ENCODE data around the gene CUL2.
A peak's percentile ranks its signal among the peaks of the same experiment; 100 is the strongest.

Gene CUL2

GRCh38 chr10:35129185-35129674, 39.1 kb upstream of the CUL2 start:
- POLR2A ChIA-PET (ENCODE audit: low non-redundant PET), result no interaction called here
- DNase-seq (ENCODE audit: low spot score), result no peak
- no peak overlapping the region for H3K27ac ChIP-seq
- TF ChIP-seq CTCF (conservative IDR thresholded peaks at IDR 0.05; ENCODE audit: low read depth), result no peak
- CTCF ChIA-PET, result no interaction called here

- peak overlapping the region; percentile 98 for H3K27ac ChIP-seq
- CTCF ChIA-PET, result interaction anchor here (0.6 to 1.6 kb wide), 7 partner anchors 44 to 1374 kb away, joined by 3 to 7 read pairs (median 4); no protein-coding TSS in a partner anchor
- no peak for TF ChIP-seq CTCF (conservative IDR thresholded peaks at IDR 0.05; ENCODE audit: low read depth)
- DNase-seq (ENCODE audit: low spot score), result peak; percentile 36
- POLR2A ChIA-PET (ENCODE audit: low non-redundant PET), result no interaction called here
Measured at GRCh38 chr10:35127289-35127891, 37.2 kb upstream of the CUL2 start.

GRCh38 chr10:35126530-35127288, 36.6 kb upstream of the CUL2 start, which contains the start of gene CREM:
Gene CREM (plus strand): TSS chr10:35126846. CDS start chr10:35137836, 10,990 bp downstream.
- peak; percentile 86 for TF ChIP-seq CTCF (conservative IDR thresholded peaks at IDR 0.05; ENCODE audit: low read depth)
- POLR2A ChIA-PET (ENCODE audit: low non-redundant PET), result interaction anchor here (0.5 to 1.0 kb wide), 4 partner anchors 69 to 1708 kb away, joined by 4 to 12 read pairs (median 8); no protein-coding TSS in a partner anchor
- peak within 1 kb of the TSS; percentile 98 for H3K27ac ChIP-seq
- CTCF ChIA-PET, result interaction anchor here (0.6 to 1.6 kb wide), 7 partner anchors 8 to 1375 kb away, joined by 3 to 7 read pairs (median 5); no protein-coding TSS in a partner anchor
- DNase-seq (ENCODE audit: low spot score), result peak; percentile 97

- ChIA-PET CTCF (interaction anchor here (0.6 to 1.6 kb wide), 5 partner anchors 9 to 270 kb away, joined by 4 to 7 read pairs (median 6); no protein-coding TSS in a partner anchor), POLR2A (ENCODE audit: low non-redundant PET) (interaction anchor here (0.5 to 1.0 kb wide), 5 partner anchors 70 to 1709 kb away, joined by 4 to 12 read pairs (median 6); no protein-coding TSS in a partner anchor)
- H3K27ac ChIP-seq, result peak overlapping the region; percentile 98
- no peak for DNase-seq (ENCODE audit: low spot score)
- no peak for TF ChIP-seq CTCF (conservative IDR thresholded peaks at IDR 0.05; ENCODE audit: low read depth)
Measured at GRCh38 chr10:35126062-35126529, 36.0 kb upstream of the CUL2 start.

GRCh38 chr10:35124540-35124939, 34.4 kb upstream of the CUL2 start:
- no peak for DNase-seq (ENCODE audit: low spot score)
- no peak overlapping the region for H3K27ac ChIP-seq
- ChIA-PET POLR2A (ENCODE audit: low non-redundant PET) (no interaction called here), CTCF (interaction anchor here (0.7 kb wide), 1 partner anchor 21 kb away, joined by 3 read pairs; no protein-coding TSS in a partner anchor)
- TF ChIP-seq CTCF (conservative IDR thresholded peaks at IDR 0.05; ENCODE audit: low read depth), result no peak

- DNase-seq (ENCODE audit: low spot score), result no peak
- no peak overlapping the region for H3K27ac ChIP-seq
- POLR2A ChIA-PET (ENCODE audit: low non-redundant PET), result no interaction called here
- no peak for TF ChIP-seq CTCF (conservative IDR thresholded peaks at IDR 0.05; ENCODE audit: low read depth)
- CTCF ChIA-PET, result interaction anchor here (0.6 to 1.1 kb wide), 5 partner anchors 76 to 535 kb away, joined by 3 to 5 read pairs (median 4); no protein-coding TSS in a partner anchor
Measured at GRCh38 chr10:35119378-35119777, 29.2 kb upstream of the CUL2 start.

All from RWPE1 (cell line).